GM23338 (cell line): Measurements from ENCODE around the gene CDK10.

ENCODE experiments used
- CREB1 ChIP-seq: fragments of 250-450 bp; sonication (Bioruptor Pico); IDR thresholded peaks from 2 replicates; pipeline ENCODE4 v1.5.0; 2020; ENCODE audit warnings: low read depth, mild to moderate bottlenecking, moderate library complexity
- EZH2 ChIP-seq: fragments of 200-600 bp; sonication (generic); IDR thresholded peaks from one replicate; pipeline ENCODE4 v1.8.0; 2017; ENCODE audit warnings: antibody characterized with exemption, mild to moderate bottlenecking, low read depth; ENCODE audit not compliant: unreplicated experiment
- EZH2phosphoT487 ChIP-seq: fragments of 200-600 bp; sonication (generic); IDR thresholded peaks from one replicate; pipeline ENCODE4 v1.8.1; 2018; ENCODE audit warnings: antibody characterized with exemption; ENCODE audit not compliant: unreplicated experiment
- NANOG ChIP-seq: IDR thresholded peaks from 2 replicates; pipeline ENCODE4 v1.6.1; 2016; ENCODE audit warnings: antibody characterized with exemption, borderline replicate concordance
- POLR2AphosphoS5 ChIP-seq: IDR thresholded peaks from 2 replicates; pipeline ENCODE4 v1.6.1; 2016; ENCODE audit warnings: antibody characterized with exemption, low read depth
- ZNF331 ChIP-seq: fragments of 250-450 bp; sonication (Bioruptor Pico); IDR thresholded peaks from 2 replicates; pipeline ENCODE4 v1.5.0; 2020; ENCODE audit warnings: low read depth, mild to moderate bottlenecking, moderate library complexity
- TF ChIP-seq, protein P1 (sequence below), 2 experiments: fragments of 200-600 bp in 1 of 2; sonication (generic) in 1 of 2; conservative IDR thresholded peaks; 2 replicates each; pipeline versions ENCODE4 v1.5.1 to v1.6.1; 2016 to 2017; ENCODE audit warnings: antibody characterized with exemption in 2 of 2, low read depth in 2 of 2, mild to moderate bottlenecking in 2 of 2, moderate library complexity in 1 of 2
- TF ChIP-seq, protein P2 (sequence below): IDR thresholded peaks from one replicate; pipeline ENCODE4 v1.6.1; 2018; ENCODE audit warnings: antibody characterized with exemption; ENCODE audit not compliant: unreplicated experiment

DNA sequence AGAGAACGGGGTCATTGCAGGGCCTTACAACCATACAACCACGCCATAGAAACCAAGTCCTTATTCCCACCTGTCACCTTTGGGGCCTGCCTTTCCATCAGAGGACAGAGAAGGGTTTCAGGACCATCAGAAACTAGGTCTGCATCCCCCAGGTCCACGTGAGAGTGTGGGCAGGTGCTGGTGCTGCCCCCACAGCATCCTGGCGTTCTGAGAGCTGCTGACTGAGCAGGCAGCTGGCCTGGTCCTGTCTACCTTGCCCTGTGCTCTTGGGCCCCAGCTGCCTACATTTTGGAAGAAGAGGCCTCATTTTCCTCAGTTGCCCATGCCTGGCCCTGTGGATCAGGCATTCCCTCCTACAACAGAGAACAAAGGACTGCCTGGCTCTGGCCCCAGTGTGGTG is 56.5 kb downstream of the CDK10 start:
- TF ChIP-seq, protein P1, sequence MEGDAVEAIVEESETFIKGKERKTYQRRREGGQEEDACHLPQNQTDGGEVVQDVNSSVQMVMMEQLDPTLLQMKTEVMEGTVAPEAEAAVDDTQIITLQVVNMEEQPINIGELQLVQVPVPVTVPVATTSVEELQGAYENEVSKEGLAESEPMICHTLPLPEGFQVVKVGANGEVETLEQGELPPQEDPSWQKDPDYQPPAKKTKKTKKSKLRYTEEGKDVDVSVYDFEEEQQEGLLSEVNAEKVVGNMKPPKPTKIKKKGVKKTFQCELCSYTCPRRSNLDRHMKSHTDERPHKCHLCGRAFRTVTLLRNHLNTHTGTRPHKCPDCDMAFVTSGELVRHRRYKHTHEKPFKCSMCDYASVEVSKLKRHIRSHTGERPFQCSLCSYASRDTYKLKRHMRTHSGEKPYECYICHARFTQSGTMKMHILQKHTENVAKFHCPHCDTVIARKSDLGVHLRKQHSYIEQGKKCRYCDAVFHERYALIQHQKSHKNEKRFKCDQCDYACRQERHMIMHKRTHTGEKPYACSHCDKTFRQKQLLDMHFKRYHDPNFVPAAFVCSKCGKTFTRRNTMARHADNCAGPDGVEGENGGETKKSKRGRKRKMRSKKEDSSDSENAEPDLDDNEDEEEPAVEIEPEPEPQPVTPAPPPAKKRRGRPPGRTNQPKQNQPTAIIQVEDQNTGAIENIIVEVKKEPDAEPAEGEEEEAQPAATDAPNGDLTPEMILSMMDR (conservative IDR thresholded peaks at IDR 0.05; ENCODE audit: low read depth in 2 of 2) = no peak
- TF ChIP-seq CREB1 (CRISPR knock-in tag) = no peak
- TF ChIP-seq EZH2phosphoT487 = no peak
- TF ChIP-seq, protein P2, sequence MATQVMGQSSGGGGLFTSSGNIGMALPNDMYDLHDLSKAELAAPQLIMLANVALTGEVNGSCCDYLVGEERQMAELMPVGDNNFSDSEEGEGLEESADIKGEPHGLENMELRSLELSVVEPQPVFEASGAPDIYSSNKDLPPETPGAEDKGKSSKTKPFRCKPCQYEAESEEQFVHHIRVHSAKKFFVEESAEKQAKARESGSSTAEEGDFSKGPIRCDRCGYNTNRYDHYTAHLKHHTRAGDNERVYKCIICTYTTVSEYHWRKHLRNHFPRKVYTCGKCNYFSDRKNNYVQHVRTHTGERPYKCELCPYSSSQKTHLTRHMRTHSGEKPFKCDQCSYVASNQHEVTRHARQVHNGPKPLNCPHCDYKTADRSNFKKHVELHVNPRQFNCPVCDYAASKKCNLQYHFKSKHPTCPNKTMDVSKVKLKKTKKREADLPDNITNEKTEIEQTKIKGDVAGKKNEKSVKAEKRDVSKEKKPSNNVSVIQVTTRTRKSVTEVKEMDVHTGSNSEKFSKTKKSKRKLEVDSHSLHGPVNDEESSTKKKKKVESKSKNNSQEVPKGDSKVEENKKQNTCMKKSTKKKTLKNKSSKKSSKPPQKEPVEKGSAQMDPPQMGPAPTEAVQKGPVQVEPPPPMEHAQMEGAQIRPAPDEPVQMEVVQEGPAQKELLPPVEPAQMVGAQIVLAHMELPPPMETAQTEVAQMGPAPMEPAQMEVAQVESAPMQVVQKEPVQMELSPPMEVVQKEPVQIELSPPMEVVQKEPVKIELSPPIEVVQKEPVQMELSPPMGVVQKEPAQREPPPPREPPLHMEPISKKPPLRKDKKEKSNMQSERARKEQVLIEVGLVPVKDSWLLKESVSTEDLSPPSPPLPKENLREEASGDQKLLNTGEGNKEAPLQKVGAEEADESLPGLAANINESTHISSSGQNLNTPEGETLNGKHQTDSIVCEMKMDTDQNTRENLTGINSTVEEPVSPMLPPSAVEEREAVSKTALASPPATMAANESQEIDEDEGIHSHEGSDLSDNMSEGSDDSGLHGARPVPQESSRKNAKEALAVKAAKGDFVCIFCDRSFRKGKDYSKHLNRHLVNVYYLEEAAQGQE = no peak
- TF ChIP-seq ZNF331 = no peak
- TF ChIP-seq POLR2AphosphoS5 = no peak
- TF ChIP-seq EZH2 = no peak
- no peak for TF ChIP-seq NANOG
